HG03565 (cell line): ENCODE results near the gene TTC34.
"Not testable (repeated sequence)": the region's sequence is repeated elsewhere in the genome, so short reads cannot be mapped to it uniquely, and the experiment has no call there.

Source experiments
- ATAC-seq: cut with Tn5 transposase; IDR thresholded peaks from one replicate; pipeline ENCODE4 v1.9.1; 2021; ENCODE audit warnings: mild to moderate bottlenecking, moderate library complexity; ENCODE audit not compliant: unreplicated experiment

The TTC34 gene

GRCh38 chr1:2630498-2631135 is 170.9 kb downstream of the TTC34 start:
- no peak for ATAC-seq

- no peak for ATAC-seq
Measured at GRCh38 chr1:2629627-2630497, 171.6 kb downstream of the TTC34 start.

- no peak for ATAC-seq
Measured at GRCh38 chr1:2628933-2629626, 172.4 kb downstream of the TTC34 start.

GRCh38 chr1:2628191-2628932 is 173.1 kb downstream of the TTC34 start:
- ATAC-seq, result no peak

- ATAC-seq, result no peak
Measured at GRCh38 chr1:2627746-2628145, 173.7 kb downstream of the TTC34 start.

- ATAC-seq, result not testable (repeated sequence)
Measured at GRCh38 chr1:2625748-2626147, 175.7 kb downstream of the TTC34 start.

- no peak for ATAC-seq
Measured at GRCh38 chr1:2625311-2625710, 176.2 kb downstream of the TTC34 start.

- no peak for ATAC-seq
Measured at GRCh38 chr1:2624735-2625300, 176.7 kb downstream of the TTC34 start.

GRCh38 chr1:2623571-2624337 is 177.7 kb downstream of the TTC34 start:
- no peak for ATAC-seq

- ATAC-seq, result no peak
Measured at GRCh38 chr1:2617971-2618470, 183.5 kb downstream of the TTC34 start.

- no peak for ATAC-seq
Measured at GRCh38 chr1:2614145-2614544, 187.3 kb downstream of the TTC34 start.

GRCh38 chr1:2612591-2613365 is 188.7 kb downstream of the TTC34 start:
- no peak for ATAC-seq

- ATAC-seq, result no peak
Measured at GRCh38 chr1:2611621-2612437, 189.7 kb downstream of the TTC34 start.

GRCh38 chr1:2611031-2611501 is 190.4 kb downstream of the TTC34 start:
- no peak for ATAC-seq

- no peak for ATAC-seq
Measured at GRCh38 chr1:2610036-2610959, 191.2 kb downstream of the TTC34 start.

GRCh38 chr1:2609319-2610035 is 192.0 kb downstream of the TTC34 start:
- ATAC-seq, result no peak
